Measurements from ENCODE around the gene PRRT1. TPM values are rescaled to one million over a fixed set of nuclear protein-coding genes. Genes with fewer than 3 reads are reported as not detected.
A peak's percentile ranks its signal among the peaks of the same experiment; 100 is the strongest.

PRRT1 gene
- total and polyA plus RNA-seq, 4 donors, result 0.53 to 2.0 (median 0.97) TPM

DNA sequence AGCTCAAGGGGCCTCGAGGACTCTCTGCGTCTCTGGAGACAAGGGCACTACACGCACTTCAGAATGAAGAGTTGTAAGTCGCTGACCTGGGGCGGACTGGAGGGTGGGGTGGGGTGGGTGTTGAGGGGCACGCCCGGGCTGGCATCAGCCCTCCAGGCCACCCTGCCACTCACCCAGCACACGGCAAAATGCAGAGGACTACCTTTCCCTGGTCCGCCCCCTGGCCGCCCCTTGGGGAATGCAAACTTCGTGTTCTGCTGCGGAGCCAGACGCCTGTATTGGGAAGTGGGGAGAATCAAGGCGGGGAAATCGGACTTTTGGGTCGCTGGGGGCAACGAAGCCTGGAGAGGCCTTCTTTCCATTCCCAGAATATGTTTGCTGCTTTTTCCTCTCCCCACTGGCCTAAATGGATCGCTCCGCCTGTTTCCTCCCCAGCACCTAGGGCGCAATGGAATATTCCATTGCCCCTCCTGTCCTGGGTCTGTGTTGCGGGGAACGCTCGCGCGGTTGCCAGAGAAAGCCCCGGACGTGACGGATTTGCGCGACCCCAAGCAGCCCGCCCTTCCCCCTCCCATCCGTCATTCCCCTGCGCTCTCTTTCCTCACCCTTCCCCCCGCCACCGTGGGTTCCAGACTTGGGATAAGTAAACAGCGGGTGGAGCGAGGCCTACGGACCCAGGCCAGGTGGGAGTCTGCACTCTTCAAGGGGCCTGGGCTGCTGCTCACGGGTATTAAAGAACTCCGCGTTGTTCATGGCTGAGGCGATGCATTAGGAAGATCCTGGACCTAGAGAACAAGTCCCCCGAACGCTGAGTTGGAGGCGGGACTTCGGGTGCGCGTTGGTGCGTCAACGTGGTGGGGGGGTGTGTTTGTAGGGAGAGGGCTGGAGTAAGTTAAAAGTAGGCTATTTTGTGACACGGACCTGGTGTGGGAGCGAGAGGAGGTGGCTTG is 2.1 kb upstream of the PRRT1 start, which contains the start of gene PPT2:
Gene PPT2, plus strand, starts transcription at position 578 of the 950 bp plus-strand sequence. CDS start 454 bp downstream, outside the sequence.
- 3 to 5% methylated on average over 52 of the region's 52 CpGs for WGBS, 2 donors
- Histone ChIP-seq H3K27ac (ENCODE audit: low read depth in 1 of 2, low read length in 1 of 2) (peak within 1 kb of the TSS; percentile 78 to 87), H3K9ac (ENCODE audit: insufficient read depth in 1 of 2, low read length in 2 of 2) (peak within 1 kb of the TSS; percentile 74 to 79), H3K4me1 (ENCODE audit: control insufficient read depth in 5 of 5, insufficient read depth in 5 of 5, low read length in 5 of 5) (peaks cover 2 to 37% (median 16%) of the 10 kb centered on the region in 5 donors), H3K4me3 (peak within 1 kb of the TSS; percentile 69), H3K36me3 (ENCODE audit: control insufficient read depth in 4 of 4, insufficient read depth in 4 of 4, low read length in 4 of 4) (peaks cover 4 to 26% (median 10%) of the 10 kb centered on the region in 4 donors), H3K27me3 (ENCODE audit: control insufficient read depth in 3 of 3, insufficient read depth in 3 of 3, low read length in 2 of 3) (peaks cover 0 to 41% (median 25%) of the 10 kb centered on the region in 3 donors), H3K9me3 (ENCODE audit: control insufficient read depth in 4 of 4, insufficient read depth in 3 of 4, low read length in 3 of 4) (no peaks in the 10 kb centered on the region)
- ATAC-seq (ENCODE audit: insufficient read depth, low FRiP score), result peak; percentile 51
- TF ChIP-seq, protein P1, sequence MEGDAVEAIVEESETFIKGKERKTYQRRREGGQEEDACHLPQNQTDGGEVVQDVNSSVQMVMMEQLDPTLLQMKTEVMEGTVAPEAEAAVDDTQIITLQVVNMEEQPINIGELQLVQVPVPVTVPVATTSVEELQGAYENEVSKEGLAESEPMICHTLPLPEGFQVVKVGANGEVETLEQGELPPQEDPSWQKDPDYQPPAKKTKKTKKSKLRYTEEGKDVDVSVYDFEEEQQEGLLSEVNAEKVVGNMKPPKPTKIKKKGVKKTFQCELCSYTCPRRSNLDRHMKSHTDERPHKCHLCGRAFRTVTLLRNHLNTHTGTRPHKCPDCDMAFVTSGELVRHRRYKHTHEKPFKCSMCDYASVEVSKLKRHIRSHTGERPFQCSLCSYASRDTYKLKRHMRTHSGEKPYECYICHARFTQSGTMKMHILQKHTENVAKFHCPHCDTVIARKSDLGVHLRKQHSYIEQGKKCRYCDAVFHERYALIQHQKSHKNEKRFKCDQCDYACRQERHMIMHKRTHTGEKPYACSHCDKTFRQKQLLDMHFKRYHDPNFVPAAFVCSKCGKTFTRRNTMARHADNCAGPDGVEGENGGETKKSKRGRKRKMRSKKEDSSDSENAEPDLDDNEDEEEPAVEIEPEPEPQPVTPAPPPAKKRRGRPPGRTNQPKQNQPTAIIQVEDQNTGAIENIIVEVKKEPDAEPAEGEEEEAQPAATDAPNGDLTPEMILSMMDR (IDR thresholded peaks at IDR 0.05; ENCODE audit: control extremely low read depth, extremely low read depth), result no peak
- DNase-seq, result peak; percentile 95 to 98 (median 97)

DNA sequence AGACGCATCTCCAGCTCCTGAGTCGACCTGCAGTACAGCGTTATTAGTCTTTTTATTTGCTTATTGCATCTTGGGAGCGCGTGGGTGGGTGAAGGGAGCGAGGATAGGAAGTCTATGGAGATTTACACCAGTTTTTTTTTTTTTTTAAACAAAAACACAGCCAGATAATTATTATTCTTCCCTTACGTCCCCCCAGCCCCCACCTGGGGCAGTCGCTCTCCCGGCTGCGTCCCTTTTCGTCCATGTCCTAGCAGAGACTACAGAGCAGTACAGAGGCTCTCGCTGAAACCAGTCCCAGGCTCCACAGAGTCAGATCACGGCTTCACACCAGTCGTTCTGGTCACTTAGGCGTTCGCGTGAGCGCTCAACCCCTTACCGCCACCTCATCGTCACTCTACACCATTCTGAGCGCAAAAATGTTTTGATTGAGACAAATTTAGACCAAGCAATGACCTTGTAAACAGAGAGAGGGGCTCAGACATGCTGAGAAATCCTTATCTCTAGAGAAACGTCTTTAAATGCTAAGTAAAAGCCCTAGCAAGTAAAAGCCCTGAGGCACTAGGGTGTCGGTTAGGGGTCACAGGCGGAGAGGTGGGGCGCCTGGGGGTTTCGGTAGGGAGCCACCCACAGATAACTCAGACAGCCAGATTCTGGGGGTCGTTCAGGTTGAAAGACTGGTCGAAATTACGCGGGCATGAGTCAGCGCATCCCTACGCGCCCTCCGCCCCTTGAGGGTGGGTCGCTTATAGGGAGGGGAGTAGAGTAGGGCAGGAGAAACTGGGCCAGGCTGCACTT is 1.2 kb upstream of the PRRT1 start:
- Histone ChIP-seq H3K36me3 (ENCODE audit: control insufficient read depth in 4 of 4, insufficient read depth in 4 of 4, low read length in 4 of 4) (peaks cover 0 to 21% (median 4%) of the 10 kb centered on the region in 4 donors), H3K4me3 (no peak overlapping the region), H3K27ac (ENCODE audit: low read depth in 1 of 2, low read length in 1 of 2) (peak overlapping the region; percentile 57 to 87), H3K27me3 (ENCODE audit: control insufficient read depth in 3 of 3, insufficient read depth in 3 of 3, low read length in 2 of 3) (peaks cover 0 to 46% (median 30%) of the 10 kb centered on the region in 3 donors), H3K4me1 (ENCODE audit: control insufficient read depth in 5 of 5, insufficient read depth in 5 of 5, low read length in 5 of 5) (peaks cover 2 to 37% (median 17%) of the 10 kb centered on the region in 5 donors), H3K9ac (ENCODE audit: insufficient read depth in 1 of 2, low read length in 2 of 2) (peak overlapping the region in 1 of 2 donors; percentile 79), H3K9me3 (ENCODE audit: control insufficient read depth in 4 of 4, insufficient read depth in 3 of 4, low read length in 3 of 4) (no peaks in the 10 kb centered on the region)
- TF ChIP-seq, protein P1 (IDR thresholded peaks at IDR 0.05; ENCODE audit: control extremely low read depth, extremely low read depth), result no peak
- no peak for ATAC-seq (ENCODE audit: insufficient read depth, low FRiP score)
- 43 to 56% methylated on average over 35 of the region's 35 CpGs for WGBS, 2 donors
- DNase-seq, result peak; percentile 31 to 70 (median 63)

GRCh38 chr6:32151181-32151862 is 417 bp downstream of the PRRT1 start:
- H3K27ac ChIP-seq (ENCODE audit: low read depth in 1 of 2, low read length in 1 of 2), result no peak overlapping the region
- ATAC-seq (ENCODE audit: insufficient read depth, low FRiP score) (no peak), DNase-seq (peak in 1 of 3 donors; percentile 32)
- peaks cover 0 to 7% (median 0%) of the 10 kb centered on the region in 4 donors for H3K36me3 ChIP-seq (ENCODE audit: control insufficient read depth in 4 of 4, insufficient read depth in 4 of 4, low read length in 4 of 4)
- H3K4me3 ChIP-seq, result no peak overlapping the region
- peaks cover 0 to 56% (median 42%) of the 10 kb centered on the region in 3 donors for H3K27me3 ChIP-seq (ENCODE audit: control insufficient read depth in 3 of 3, insufficient read depth in 3 of 3, low read length in 2 of 3)
- WGBS, 2 donors, result 39 to 40% methylated on average over 8 of the region's 8 CpGs
- TF ChIP-seq, protein P1 (IDR thresholded peaks at IDR 0.05; ENCODE audit: control extremely low read depth, extremely low read depth), result no peak
- peaks cover 0 to 2% (median 0%) of the 10 kb centered on the region in 4 donors for H3K9me3 ChIP-seq (ENCODE audit: control insufficient read depth in 4 of 4, insufficient read depth in 3 of 4, low read length in 3 of 4)
- H3K9ac ChIP-seq (ENCODE audit: insufficient read depth in 1 of 2, low read length in 2 of 2), result no peak overlapping the region
- H3K4me1 ChIP-seq (ENCODE audit: control insufficient read depth in 5 of 5, insufficient read depth in 5 of 5, low read length in 5 of 5), result peaks cover 2 to 37% (median 17%) of the 10 kb centered on the region in 5 donors

Data from lung (tissue), 12 donors.